Measurements from ENCODE around the gene GLRX2.

The GLRX2 gene

DNA sequence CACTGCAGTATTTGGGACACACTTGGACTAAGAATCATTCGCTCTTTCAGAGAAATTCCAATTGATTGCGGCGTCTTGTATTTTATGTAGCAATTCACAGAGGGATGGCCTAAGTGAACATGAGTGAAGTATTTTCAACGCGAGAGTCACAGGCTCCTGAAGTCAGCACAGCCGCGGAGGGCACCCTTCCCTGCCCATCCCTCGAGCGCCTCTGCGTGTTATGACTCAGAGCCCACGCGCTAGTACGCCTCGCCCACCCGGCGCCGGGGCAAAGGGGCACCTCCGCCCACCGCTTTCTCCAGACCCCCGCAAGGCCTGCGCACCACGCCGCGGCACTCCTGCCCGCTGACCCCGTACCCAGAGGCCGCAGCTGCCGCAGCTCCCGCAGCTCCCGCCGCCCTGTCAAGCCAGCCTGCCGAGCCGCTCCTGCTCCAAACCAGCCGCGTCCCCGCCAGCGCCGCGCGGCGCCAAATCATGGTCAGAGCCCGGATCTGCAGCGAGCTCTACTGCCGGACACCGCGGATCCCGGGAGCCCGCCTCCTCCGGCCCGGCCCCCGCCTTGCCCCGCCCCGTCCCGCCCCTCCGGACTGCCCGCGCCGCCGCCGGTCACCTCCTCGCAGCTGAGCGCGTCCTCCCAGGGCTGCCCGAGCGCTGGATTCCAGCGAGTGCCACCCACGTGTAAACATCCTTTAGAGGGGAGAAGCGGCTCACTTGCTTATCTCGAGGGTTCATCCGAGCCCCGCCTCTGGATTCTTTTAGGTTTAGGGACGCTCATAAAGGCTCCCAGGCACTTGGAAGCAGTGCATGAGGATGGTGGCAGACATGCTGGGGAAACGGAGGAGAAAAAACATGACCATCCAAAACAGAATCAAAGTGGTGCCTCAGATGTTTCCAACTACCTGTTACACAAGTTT, at the start of gene GLRX2:
TSS of gene GLRX2 (minus strand) at position 508 of the 914 bp plus-strand sequence. CDS start at position 476, 32 bp downstream.
- no peaks in the 10 kb centered on the region for H3K9me3 Mint-ChIP-seq

GRCh38 chr1:193144999-193145398, 39.8 kb upstream of the GLRX2 start:
- no peaks in the 10 kb centered on the region for H3K27me3 Mint-ChIP-seq (ENCODE audit: low read depth)
- H3K27ac Mint-ChIP-seq, result no peak overlapping the region
- peaks cover 61% of the 10 kb centered on the region for H3K36me3 Mint-ChIP-seq (ENCODE audit: low read depth)
- no peaks in the 10 kb centered on the region for H3K4me1 Mint-ChIP-seq
- H3K4me3 Mint-ChIP-seq, result no peak overlapping the region
- H3K9me3 Mint-ChIP-seq, result no peaks in the 10 kb centered on the region
- TF ChIP-seq, protein P1, sequence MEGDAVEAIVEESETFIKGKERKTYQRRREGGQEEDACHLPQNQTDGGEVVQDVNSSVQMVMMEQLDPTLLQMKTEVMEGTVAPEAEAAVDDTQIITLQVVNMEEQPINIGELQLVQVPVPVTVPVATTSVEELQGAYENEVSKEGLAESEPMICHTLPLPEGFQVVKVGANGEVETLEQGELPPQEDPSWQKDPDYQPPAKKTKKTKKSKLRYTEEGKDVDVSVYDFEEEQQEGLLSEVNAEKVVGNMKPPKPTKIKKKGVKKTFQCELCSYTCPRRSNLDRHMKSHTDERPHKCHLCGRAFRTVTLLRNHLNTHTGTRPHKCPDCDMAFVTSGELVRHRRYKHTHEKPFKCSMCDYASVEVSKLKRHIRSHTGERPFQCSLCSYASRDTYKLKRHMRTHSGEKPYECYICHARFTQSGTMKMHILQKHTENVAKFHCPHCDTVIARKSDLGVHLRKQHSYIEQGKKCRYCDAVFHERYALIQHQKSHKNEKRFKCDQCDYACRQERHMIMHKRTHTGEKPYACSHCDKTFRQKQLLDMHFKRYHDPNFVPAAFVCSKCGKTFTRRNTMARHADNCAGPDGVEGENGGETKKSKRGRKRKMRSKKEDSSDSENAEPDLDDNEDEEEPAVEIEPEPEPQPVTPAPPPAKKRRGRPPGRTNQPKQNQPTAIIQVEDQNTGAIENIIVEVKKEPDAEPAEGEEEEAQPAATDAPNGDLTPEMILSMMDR (IDR thresholded peaks at IDR 0.05; ENCODE audit: unreplicated experiment in 3 of 3), result no peak

More for the DNA sequence above, at the start of gene GLRX2:
- Mint-ChIP-seq H3K4me3 (peak within 1 kb of the TSS; percentile 92 to 94 (median 93)), H3K27ac (peak within 1 kb of the TSS; percentile 78 to 95 (median 87)), H3K27me3 (ENCODE audit: low read depth) (peaks cover 5% of the 10 kb centered on the region), H3K36me3 (ENCODE audit: low read depth) (peaks cover 6% of the 10 kb centered on the region), H3K4me1 (peaks cover 30% of the 10 kb centered on the region)
- TF ChIP-seq, protein P1 (IDR thresholded peaks at IDR 0.05; ENCODE audit: unreplicated experiment in 3 of 3), result peak in 1 of 3 experiments; percentile 10

DNA sequence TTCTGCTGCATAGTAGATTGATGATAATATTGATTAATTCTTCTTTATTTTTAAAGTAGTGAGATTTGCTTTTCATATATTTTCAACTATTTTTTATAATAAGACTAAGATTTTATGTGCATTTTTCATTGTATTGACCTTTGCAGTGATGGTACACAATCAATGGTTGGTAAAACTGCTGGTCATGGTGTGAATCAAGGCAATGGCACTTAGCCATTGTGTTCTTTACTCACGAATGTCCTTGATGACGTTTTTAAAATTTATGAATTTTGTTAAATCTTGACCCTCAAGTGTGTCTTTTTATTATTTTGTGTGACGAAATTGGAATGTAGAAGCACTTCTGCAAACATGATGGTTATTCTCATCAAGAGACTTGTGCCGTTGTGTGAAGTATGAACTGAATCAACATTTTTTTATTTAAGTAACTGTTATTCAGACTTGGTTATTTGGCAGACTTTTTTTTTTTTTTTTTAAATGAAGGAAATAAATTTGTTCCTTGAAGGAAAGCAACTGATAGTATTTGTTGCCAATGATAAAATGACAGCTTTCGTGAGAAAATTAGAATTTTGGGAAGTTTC, 39.2 kb upstream of the GLRX2 start:
- H3K36me3 Mint-ChIP-seq (ENCODE audit: low read depth), result peaks cover 63% of the 10 kb centered on the region
- TF ChIP-seq, protein P1 (IDR thresholded peaks at IDR 0.05; ENCODE audit: unreplicated experiment in 3 of 3), result no peak
- no peaks in the 10 kb centered on the region for H3K27me3 Mint-ChIP-seq (ENCODE audit: low read depth)
- H3K9me3 Mint-ChIP-seq, result no peaks in the 10 kb centered on the region
- no peaks in the 10 kb centered on the region for H3K4me1 Mint-ChIP-seq
- no peak overlapping the region for H3K27ac Mint-ChIP-seq
- H3K4me3 Mint-ChIP-seq, result no peak overlapping the region

- no peak overlapping the region for H3K4me3 Mint-ChIP-seq
- H3K27ac Mint-ChIP-seq, result peak overlapping the region in 1 of 3 experiments; percentile 24
- H3K27me3 Mint-ChIP-seq (ENCODE audit: low read depth), result no peaks in the 10 kb centered on the region
- peaks cover 62% of the 10 kb centered on the region for H3K36me3 Mint-ChIP-seq (ENCODE audit: low read depth)
- H3K9me3 Mint-ChIP-seq, result no peaks in the 10 kb centered on the region
- H3K4me1 Mint-ChIP-seq, result no peaks in the 10 kb centered on the region
- TF ChIP-seq, protein P1 (IDR thresholded peaks at IDR 0.05; ENCODE audit: unreplicated experiment in 3 of 3), result peak; percentile 35 to 61 (median 45)
Measured at GRCh38 chr1:193143285-193143684, 38.1 kb upstream of the GLRX2 start.

DNA sequence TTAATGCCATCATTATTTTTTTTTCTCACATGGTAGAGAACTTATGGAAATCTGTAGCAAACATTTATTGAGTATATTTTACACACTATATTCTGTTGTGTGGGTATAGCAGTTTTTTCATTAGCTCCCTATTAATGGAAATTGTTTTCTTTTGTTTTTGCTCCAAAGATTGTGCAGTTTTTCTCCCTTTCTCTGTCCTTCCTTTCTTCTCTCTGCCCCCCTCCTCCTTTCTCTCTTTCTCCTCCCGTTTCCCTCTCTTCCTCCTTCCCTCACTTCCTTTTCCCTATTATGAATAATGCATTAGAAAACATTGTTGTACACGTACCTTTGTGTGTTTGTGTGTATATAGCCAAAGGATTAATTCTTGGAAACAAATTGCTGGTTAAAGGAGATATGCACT, 37.2 kb upstream of the GLRX2 start:
- Mint-ChIP-seq H3K36me3 (ENCODE audit: low read depth) (peaks cover 62% of the 10 kb centered on the region), H3K27ac (no peak overlapping the region), H3K9me3 (no peaks in the 10 kb centered on the region), H3K4me1 (no peaks in the 10 kb centered on the region), H3K27me3 (ENCODE audit: low read depth) (no peaks in the 10 kb centered on the region), H3K4me3 (no peak overlapping the region)
- TF ChIP-seq, protein P1 (IDR thresholded peaks at IDR 0.05; ENCODE audit: unreplicated experiment in 3 of 3), result no peak
